Measurements from ENCODE around the gene HOXB9.

The HOXB9 gene

DNA sequence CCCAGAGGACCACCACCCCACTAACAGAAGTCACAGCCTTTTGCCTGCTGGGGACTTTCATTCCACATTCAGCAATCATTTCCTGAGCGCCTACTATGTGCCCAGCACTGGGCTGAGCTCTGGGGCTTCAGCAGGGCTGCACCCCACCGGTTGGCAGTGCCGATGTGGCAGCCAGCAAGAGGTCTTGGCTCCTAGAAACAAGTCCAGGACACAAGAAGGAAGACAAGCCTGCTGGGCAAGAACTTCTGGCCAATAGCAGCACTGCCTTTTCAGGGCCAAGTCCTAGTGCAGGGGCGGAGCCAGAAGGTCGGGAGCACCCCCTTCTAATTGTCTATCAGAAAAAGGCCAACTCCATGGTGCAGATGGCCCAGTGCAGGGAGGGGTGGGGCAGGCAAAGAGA lies 13.0 kb upstream of the HOXB9 start:
- no peak for DNase-seq (ENCODE audit: low spot score)

DNA sequence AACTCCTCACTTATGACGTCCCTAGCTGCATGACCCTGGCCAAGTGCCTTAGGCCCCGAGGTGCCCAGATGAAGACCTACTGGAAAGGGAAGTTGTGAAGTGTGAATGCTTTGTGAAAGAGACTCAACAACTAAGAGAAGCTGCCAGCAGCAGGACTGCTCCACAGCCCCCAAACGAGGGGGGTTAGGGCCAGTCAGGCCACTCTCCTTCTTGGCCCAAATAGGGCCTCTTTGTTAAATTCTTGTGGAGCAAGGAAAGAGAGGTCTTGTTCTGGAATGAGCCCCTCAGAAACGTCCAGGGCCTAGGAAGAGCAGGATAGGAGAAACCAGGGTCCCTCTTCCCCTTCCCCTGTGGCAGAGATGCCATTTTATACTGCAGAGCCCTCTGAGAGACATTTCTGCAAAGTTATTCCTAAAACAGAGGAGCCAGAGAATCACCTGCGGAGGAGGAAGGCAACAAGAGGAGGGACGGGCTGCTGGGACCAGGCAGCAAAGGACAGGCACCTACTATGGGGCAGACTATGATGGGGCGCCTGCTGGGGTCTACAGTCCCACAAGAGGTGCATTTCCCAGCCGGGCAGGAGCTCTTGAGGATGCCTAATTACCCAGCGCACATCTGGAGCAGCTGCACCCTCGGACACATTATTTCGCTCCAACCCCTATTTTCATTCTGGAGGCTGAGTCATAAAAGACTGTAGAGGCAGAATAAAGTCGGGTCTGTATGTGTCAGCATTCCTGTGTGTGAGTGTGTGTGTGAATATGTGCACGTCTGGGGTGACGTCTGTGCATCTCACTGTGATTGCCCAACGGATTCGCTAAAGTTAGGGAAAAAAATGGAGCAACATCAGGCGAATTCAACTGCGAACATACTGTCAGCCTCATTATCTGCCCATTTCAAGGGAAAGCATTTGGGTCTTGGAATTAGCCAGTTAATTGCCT lies 11.4 kb upstream of the HOXB9 start:
- no peak for DNase-seq (ENCODE audit: low spot score)

DNA sequence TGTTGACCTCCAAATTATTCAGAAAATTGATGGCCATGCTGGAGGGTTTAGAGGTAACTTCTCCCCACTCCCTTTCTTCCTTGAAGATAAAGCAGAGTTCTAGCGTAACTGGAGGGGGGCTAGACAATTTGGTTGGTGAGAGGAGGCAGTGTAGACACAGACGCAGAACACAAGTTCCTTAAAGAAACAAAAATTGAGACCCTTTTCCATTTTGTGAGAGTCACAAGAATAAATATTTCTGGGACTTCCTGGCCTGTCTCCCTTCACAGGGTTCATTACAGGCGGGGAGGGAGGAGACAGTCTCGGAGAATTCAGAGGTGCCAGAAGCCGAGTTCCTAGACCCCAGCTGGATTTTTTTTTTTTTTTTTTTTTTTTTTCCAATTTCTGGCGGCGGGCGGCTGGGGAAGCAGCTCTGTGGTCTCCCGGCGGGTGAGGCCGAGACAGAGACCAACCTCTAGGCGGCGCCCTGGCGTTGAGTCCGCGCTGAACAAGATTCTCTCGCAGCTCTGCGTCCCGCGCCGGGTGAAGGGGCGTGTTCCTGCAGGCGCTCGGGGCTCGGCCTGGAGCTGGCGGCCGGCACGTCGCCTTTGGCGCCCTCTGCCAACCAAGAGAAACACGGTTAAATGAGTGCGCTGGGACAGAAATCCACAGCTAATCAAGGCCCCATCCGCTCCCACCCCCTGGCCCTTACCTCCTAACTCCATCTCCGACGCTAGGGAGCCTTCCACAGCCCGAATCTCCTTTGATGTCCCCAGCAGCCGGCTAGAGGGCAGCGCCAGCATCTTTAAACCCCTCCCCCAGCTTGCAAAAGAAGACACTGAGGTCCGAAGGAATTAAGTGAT lies 10.2 kb upstream of the HOXB9 start:
- no peak for DNase-seq (ENCODE audit: low spot score)

DNA sequence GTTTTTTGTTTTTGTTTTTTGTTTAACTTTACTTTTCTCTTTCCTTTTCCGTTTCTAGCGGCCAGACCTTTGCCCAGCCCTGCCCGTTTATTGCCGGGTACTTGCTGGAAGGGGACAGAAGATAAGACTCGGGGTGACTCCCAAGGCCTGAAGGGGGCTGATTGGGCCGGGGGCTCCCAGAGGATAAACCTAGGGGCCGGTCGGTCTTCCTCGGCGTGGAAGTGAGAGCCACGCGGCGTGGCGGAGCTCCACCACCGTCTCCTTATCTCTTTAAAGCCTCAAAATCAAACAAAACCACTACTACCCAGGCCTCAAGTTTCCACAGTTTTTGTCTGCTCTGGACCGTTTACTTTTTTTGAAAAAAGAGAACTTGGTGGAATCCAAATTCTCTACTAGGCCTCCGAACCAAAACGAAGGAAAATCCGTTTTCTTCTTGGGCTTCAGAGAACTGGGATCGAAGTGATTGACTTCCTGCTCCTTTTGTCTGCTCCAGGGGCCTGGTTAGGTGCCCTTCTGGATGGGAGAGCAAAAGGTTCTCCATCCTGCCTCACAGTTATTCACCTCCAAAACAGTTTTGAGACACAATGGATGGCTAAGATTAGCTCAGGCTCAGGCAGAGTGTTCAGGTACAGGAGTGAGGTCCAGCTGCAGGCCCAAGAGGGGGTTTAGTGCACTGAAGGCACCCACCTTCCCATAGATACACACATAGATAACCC lies 8.5 kb upstream of the HOXB9 start:
- no peak for DNase-seq (ENCODE audit: low spot score)

DNA sequence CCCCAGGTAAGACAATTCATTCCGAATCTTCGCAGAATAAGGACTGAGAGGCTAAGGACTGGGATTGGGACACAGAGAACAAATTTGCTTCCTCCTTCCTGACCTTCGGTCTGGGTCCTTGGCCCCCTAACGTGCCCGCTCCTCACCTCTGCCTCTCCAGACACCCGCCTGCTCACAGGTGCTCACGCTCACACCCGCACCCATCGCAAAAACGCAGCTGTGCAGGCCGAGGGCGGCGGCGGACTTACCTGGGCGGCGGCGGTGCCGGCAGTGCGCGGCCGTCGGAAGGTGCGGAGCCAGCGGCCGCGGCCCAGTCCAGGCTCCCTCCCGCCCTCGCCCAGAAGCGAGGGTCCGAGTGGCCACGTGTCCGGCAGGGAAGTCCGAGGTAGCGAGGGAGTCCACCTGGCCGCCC lies 7.1 kb upstream of the HOXB9 start:
- DNase-seq (ENCODE audit: low spot score): no peak

DNA sequence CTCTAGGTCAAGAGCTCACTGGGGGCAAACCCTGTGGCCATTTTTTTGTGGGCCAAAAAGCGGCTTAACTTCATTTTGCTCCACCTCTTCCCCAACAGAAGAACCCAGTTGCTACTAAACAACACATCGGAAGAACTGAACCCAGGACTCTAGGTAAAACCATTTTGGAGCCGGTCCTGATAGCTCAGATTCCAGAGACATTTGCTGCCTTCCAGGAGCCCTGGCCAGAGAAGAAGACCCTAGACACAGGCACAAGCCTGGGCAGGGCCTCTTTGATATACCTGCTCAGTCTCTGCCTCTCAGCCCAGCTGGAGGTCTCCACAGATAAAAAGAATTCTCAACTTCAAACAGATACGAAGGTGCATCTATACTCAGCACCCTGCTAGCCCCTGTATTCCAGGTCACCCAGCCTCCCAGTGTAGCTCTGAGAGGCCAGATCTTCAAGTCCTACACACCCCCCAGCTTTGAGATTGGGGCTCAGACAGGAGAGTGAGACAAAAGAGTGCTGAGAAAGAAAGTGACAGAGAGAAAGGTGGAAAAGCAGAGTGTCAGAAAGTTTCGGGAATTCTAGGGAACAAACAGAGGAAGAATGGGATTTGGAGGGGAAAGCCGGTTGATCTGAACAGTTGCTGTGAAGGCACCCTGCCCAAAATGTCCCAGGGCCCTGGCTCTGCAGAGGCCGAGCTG lies 6.6 kb upstream of the HOXB9 start:
- no peak for DNase-seq (ENCODE audit: low spot score)

DNA sequence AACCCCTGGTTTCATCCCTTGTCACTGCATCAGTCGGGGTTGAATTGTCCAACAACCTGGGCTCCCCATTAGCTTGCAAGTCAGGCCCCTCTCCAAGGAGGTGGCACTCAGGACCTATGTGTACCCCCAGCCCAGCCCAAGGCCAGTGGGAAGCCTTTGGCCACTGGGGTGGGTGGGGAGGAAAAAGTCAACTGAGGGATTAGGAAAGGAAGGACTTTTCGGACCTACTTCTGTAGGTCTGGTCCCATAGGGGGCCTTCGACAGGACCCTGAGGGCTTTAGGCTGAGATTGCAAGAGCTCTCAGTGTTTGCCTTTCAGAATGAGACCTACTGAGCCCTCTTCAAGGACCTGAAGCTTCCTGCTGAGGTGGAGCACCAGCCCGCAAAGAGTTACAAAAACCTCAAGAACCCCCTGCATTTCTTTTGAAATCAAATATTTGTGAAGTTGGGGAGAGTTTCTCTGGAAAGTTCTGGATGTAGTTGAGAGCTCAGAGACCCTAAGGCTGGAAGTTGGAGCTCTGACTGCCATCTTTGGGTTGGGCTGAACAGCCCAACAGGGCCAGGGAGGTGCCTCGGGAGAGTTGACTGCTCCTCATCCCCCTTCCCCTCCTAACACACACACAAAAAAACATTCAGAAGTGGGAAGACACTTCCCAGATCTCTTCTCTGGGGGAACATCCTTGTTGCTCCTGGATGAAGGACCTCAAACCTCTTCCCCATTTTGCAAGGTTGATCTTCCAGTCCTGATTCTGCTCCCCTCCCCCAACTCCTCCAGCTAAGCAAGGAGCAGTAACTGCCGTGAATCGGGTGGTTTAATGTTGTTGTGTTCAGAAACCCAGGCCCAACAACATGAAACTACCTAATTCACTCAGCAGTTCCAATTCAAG lies 5.8 kb upstream of the HOXB9 start:
- DNase-seq (ENCODE audit: low spot score): no peak

DNA sequence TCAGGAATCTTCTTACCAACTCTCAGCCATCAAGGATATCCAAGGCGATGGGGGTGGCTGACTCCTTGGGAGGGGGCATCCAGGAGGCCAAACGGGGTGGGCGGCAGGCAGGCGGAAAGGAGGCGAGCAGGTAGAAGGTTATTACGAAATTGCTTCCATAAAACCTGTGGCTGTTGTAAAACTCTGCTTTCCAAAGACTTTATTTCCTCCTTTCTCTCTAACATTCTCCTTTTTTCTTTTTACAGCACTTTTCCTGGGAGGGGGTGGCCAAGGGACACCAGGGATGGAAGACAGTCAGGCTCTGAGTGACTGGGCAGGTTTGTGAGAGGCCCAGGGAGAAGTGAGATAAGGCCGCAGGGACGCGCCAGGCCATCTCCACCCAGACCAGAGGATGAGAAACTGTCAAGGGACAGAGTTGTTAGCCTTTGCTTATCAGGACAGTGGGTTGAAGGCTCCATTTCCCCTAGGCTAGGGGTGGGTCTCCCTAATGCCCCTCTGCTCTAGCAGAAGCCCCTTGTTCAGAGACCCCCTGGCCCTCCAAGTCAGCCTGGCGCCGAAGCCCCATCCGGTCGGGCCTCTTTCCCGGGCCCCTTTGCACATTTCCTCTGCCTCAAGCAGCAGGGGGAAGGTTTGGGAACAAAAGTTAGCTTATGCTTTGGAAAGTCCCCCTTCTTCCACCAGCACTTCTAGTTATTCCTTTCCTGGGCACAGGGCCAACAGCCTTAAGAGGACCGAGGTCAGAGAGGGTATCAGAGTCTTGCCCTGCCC lies 5.0 kb upstream of the HOXB9 start:
- DNase-seq (ENCODE audit: low spot score): no peak

DNA sequence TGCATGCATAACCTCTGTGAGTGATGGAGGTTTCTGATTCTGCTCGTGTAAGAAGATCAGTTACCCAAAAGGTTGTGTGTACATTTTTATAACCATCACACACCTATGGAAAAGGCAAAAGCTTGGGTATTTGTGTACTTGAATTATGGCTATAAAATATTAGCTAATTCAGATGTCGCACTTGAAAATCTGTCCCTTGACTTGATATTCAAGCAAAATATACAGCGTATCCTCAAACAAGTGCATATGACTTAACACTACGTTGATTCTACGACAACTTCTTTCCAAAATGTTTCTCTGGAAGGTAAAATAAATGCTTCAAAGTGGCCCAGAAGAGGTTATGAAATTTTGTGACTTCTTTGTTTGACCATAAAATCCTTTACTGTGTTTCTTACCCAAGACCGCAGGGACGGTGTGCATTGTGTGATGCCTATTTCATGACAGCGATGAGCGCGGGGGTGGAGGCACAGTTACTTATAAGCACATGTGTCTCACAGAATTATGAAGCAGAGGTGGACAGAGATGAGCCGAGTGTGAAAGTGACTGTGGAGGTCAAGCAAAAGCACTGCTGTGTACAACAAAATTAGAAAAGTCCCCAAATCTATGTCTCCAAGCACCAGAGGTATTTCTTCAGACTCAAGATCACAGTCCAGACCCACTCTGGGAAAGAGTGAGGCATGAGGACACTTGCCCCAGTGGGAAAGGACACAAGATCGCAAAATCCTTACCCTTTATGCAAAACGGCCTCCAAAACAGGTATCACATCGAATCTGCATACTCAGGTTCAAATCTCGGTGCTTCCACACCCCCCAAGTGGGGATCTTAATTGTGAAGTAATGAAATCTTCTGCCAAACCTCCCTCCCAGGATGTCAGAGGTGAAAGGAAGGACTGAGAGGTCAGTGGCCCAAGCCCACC lies 4.1 kb upstream of the HOXB9 start:
- no peak for DNase-seq (ENCODE audit: low spot score)

DNA sequence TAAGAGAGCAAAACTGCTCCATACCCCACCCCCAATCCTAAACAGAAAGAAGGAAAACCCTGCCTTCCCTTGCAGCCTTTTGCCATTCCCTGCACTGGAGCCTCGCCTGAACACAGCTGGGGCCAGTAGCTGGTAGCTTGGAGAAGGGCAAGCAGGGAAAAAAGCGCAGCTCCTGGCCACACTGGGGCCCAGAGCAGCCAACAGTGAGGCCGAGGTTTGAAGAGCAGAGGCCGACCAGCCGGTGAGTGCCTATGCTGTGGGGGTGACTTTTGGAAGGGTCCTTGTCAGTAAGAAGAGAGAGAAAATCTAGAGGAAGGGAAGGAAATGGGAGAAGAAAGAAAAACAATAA lies 3.2 kb upstream of the HOXB9 start:
- DNase-seq (ENCODE audit: low spot score): no peak

DNA sequence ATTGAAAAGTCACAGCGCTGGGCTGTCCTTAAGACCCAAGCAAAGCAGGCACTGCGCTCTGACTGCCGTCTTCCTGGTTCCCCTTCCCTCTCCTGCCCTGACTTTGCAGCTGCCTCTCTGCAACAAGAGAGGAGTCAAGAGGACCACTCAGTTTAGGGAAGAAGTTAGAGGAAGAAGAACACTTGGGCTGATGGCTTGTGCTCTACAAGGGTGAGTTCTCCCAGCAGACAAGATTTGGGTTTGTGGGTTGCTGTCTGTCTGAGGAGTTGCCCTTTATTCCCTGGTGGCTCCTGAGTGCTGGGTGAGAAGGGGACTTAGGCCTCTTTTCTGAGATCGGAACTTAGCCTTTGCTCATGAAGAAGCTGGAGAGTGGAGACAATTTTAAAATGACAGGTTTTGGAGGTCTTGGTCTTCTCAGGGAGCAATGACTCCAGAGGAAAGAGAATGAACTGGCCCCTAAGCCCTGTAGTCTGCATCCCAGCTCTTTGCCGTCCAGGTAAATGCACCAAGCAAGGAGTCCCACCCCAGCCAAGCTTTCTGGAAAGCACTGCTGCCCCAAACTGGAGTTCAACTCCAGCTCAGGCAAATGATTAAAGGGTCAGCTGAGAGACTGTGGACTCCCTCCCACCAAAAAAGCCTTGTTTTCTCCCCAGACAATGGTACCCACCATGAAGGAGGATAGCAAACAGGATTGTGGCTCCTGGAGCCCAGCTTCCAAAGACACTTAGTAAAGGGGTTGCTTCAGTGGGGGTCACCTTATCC lies 2.7 kb upstream of the HOXB9 start:
- DNase-seq (ENCODE audit: low spot score): no peak

DNA sequence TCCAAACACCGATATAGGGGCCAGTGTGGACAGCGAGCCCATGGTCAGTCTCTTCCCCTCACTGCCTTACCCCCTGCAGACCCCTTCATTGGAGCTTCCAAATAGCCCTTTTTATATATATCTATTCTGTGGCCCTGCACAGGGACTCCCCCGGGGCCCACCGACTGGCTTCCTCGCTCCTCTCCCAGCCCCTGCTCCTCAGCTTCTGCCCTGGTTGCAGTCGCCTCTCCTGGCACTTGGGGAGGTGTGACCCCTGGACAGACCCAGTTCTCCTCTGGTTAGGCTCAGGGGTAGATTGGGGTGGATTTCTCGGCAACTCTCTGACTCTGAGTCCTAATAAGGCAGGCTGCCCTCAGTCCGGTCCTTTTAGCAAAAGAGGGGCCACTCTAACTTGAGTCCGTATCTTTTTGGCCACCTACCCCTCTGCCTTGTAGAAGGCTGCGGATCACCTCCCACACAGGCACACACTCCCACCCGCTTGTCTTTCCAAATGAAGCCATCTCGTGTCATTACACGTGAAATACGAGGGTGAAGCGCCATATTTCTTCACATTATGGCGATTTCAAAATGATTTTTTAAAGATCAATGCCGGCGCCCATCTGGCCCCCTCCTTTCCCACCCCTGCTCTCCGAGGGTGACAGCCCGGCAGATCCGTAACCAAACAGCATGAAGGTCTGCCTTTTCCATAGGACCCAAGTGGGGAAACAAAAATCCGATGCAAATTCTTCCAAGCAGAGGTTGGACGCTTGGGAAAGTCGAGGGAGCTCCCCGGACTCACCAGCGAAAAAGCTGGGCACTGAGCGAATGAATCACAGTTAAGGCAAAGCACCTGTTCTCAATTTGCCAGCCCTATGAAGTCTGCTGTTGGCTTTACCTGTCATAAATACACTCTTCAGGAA lies 1.7 kb upstream of the HOXB9 start:
- DNase-seq (ENCODE audit: low spot score): no peak

DNA sequence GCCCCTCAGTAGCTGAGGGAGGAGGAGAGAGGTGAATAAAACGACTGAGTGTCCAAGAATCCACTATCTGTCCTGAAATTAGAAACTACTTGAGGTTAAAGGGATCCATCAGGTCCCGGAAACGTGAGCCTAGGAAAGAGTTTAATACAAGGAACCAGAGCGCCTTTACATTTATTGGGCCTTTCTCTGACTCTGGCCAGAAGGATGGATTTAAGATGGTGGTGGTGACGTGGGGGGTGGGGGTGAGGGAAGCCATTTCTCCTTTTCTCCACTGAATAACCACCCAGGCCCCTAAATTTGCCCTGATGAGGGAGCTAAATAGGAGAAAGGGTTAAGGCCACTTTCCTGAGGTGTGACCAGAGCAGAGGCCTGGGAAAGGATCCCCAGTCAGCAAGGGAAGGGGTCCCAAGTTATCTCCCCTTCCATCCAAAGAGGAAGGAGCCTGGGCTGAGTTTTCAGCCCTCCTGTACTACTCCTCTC lies 1.0 kb upstream of the HOXB9 start:
- DNase-seq (ENCODE audit: low spot score): no peak

DNA sequence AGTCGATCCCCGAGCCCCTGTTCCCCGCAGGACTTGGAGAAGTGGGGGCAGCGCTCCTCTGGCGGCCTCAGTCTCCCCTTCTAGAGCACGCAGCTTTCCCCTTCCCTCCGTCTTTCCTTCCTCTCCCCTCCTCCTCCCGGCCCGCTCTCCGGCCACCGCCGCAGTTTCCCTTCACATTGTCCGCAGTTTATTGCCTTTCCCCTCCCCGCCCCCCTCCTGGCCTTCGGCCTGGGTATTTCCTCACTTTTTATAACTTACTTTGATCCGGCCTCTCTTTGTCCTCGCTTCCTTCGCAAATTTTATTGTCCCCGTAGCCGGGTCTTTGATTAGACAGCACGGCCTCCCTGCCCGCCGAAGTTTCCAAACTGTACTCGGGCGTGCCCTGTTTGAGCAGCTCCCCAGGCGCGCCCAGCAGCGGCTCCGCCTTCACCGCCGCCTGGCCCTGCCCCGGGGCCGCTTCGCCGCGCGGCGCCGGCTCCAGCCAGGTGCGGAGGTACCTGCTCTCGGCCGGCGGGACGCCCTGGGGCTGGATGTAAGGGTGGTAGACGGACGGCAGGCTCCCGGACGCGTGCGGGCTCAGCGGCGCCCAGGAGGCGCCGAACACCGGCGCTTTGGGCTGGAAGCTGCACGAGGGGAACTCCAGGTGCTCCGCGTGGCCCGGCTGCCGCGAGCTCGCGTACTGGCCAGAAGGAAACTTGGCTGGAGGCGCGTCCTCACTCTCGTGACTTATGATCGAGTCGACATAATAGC lies 488 bp downstream of the HOXB9 start:
- no peak for DNase-seq (ENCODE audit: low spot score)

DNA sequence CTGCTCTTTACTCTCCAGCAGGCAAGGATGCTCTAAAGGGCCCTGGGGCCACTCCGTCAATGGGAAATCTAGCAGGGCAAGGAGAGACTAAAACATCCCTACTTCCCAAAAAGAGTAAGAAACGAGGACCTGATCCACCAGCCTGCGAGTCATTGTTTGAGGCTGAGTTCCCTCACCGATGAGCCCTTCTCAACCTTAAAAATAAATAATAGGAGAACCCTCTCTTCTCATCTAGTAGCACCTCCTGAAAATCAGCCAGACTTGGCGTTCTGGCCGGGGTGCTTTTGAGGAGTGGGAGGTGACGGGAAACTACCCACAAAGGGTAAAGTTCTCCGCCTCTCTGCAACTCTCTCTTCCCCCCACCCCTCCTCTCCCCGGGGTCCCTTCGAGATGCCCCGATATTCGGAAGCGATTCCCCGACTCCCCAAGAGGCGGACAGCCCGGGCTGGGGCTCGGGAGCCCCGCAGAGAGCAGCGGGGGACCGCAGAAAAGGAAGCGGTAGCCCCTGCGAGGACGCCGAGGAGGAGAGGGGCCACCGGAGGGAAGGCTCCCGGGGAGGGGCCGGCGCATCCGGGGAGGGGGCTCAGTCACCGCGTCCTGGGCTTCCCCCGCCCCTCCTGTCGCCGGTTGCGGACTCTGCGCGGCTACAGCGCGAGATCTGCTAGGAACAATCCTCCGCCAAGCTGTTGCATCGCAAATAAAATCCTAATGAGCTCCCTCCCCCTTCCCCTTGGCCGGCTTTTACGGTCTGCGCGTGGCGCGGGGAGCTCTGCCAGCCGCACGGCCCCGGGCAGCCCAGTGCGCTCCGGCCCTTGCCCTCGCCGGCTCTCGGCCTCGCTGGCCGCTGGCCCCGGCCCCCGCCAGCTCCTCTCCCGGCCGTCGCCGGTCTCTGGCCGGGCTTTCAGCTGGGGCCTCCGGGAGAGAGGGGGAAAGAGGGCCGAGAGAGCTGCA lies 1.3 kb downstream of the HOXB9 start:
- DNase-seq (ENCODE audit: low spot score): no peak

Measured in left forelimb (tissue), 1 donor.